Stimulated activated CD8-positive, alpha-beta memory T cell treated with anti-CD3 and anti-CD28 coated beads, Interleukin-4, amount 100 ng/mL, for 24 hours (primary cell): ENCODE data around the gene KMT2E.
"Not testable (repeated sequence)": the region's sequence is repeated elsewhere in the genome, so short reads cannot be mapped to it uniquely, and the experiment has no call there.

ENCODE experiments used
- DNase-seq: peaks from one replicate; pipeline ENCODE4 v3.0.0-alpha.2; 2020; ENCODE audit warnings: low read depth

Gene KMT2E

GRCh38 chr7:105027176-105027853, 13.3 kb downstream of the KMT2E start:
- DNase-seq = no peak

- no peak for DNase-seq
These were observed 14.0 kb downstream of the KMT2E start for GRCh38 chr7:105028004-105028403.

- not testable (repeated sequence) for DNase-seq
These were observed 14.9 kb downstream of the KMT2E start for GRCh38 chr7:105028941-105029340.

- no peak for DNase-seq
These were observed 16.4 kb downstream of the KMT2E start for GRCh38 chr7:105030447-105030846.

- DNase-seq = no peak
These were observed 18.7 kb downstream of the KMT2E start for GRCh38 chr7:105032553-105033214.

DNA sequence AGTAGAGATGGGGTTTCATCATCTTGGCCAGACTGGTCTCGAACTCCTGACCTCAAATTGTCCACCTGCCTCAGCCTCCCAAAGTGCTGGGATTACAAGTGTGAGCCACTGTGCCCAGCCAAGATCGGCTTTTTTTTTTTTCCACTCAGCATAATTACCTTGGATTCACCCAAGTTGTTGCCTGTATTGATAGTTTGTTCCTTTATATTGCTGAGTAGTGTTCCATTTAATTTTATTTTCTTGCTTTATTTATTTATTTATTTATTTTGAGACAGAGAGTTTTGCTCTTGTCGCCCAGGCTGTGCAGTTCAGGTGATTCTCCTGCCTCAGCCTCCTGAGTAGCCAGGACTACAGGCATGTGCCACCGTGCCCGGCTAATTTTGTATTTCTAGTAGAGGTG, 21.3 kb downstream of the KMT2E start:
- DNase-seq = no peak

DNA sequence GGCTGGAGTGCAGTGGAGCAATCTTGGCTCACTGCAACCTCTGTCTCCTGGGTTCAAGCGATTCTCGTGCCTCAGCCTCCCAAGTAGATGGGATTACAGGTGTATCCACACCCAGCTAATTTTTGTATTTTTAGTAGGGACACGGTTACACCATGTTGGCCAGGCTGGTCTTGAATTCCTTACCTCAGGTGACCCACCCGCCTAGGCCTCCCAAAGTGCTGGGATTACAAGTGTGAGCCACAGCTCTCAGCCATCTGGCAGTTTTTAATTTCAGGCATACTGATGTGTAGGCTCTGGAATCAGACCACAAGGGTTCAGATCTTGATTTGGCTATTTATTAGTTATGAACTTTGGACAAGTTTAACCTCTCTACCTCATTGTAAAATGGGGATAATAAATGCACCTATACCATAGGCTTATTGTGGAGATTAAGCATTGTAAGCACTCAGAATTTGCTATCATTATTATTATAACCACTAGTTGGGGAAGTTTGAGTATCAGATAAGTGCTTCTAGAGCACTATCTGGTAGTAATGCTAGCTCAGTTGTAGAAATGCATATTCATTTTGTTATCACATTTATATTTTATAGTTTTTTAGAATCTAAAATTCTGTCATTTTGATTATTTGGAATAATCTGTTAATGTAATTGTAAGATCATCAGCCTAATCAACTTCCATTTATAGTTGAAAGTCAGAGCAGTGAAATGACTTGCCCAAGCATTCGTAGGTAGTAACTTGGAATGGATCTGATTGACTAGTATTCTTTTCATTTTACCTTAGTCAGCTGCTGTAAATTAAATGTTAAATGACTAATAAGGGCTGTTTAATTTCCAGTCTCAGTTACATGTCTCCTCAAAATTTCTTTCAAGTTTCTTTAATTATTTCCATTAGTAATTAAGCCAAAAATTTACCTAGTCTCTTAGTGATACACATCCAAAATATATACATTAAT, 22.5 kb downstream of the KMT2E start:
- no peak for DNase-seq

DNA sequence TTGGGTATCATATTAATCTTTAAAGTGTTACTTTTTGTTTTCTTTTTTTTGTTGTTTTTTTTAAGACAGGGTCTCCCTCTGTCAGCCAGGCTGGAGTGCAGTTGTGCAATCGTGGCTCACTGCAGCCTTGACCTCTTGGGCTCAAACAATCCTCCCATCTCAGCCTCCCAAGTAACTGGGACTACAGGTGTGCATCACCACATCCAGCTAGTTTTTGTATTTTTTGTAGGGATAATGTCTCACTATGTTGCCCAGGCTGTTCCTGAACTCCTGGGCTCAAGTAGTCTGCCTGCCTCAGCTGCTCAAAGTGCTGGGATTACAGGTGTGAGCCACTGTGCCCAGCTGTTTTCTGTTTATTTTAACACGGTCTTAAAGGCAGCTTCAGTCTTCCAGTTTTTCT, 23.3 kb downstream of the KMT2E start:
- DNase-seq = no peak

DNA sequence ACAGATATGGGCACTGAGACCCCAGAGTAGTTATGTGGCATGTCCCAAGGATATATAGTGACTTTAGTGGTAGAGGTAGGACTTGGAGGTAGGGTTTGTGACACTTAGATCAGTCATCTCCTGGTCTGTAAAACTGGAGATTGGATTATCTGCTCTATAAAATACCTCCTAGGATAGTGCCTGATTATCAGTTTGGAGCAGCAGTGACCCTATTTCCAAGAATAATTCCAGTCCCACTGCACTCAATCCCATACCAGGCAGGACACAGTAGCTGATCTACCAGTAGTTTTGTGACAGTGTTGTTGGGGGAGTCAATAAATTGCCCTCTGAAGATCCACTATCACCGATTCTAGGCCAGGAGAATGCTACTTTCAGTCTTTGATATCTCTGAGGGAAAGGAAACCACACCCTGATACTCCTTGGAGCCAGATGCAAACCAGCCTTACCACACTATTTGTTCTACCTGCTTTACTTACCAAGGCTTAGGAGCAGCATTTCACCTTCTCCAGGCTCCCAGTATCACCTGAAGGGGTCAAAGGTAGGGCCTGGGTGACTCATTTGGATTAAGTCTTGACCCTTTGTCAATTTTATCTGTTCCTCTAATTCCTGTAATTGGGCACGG, 30.6 kb downstream of the KMT2E start:
- DNase-seq = no peak

DNA sequence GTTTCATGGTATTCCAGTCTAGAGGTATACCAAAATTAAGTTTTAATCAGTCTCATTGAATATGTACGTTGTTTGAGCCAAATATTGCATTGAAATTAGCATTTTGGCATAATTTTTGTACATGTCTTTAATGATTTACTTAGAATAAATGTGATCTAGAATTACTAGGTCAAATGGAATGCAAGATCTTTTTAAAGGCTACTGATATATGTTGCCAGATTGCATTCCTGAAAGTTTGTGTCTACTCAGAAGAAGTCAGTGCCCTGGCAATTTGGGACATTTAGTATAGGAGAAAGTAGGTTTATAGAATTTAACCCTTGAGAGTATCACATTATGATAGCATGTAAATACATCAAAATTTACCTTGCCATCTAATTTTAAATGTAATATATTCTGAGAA, 32.4 kb downstream of the KMT2E start:
- DNase-seq = no peak

- DNase-seq = no peak
These were observed 33.9 kb downstream of the KMT2E start for GRCh38 chr7:105047932-105048331.

DNA sequence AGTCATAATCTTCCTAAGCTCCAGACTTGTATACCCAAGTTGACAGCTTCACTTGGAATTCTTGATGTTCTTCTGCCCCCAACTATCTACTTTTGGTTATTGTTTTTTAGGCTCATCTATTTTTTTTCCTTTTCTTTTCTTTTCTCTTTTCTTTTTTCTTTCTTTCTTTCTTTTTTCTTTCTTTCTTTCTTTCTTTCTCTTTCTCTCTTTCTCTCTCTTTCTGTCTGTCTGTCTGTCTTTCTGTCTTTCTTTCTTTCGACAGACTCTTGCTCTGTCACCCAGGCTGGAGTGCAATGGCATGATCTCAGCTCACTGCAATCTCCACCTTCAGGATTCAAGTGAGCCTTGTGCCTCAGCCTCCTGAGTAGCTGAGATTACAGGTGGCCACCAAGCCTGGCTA, 36.5 kb downstream of the KMT2E start:
- DNase-seq = no peak

DNA sequence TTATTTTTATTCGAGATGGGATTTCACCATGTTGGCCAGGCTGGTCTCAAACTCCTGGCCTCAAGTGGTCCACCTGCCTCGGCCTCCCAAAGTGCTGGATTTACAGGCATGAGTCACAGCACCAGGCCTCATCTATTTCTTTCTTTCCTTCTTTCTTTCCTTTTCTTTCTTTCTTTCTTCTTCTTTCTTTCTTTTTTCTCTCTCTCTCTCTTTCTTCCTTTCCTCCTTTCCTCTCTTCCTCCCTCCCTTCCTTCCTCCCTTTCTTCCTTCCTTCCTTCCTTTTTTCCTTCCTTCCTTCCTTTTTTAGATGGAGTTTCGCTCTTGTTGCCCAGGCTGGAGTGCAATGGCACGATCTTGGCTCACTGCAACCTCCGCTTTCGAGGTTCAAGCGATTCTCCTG, 36.9 kb downstream of the KMT2E start:
- DNase-seq = not testable (repeated sequence)

DNA sequence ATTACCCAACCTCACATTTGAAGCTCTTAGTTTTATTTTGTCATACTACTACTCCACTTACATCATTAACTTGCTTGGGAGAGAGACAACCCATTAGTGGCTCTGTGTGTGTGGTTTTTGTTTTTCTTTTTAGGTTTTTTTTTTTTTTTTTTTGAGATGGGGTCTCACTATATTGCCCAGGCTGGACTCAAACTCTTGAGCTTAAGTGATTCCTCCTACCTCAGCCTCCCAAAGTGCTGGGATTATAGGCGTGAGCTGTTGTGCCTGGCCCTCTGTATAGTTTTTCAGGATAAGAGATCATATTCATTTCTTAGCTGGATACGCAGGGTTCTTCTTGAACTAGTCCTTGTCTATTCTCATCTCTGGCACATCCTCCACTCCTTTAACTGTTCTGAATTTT, 41.1 kb downstream of the KMT2E start:
- DNase-seq = no peak

GRCh38 chr7:105055621-105056020, 41.6 kb downstream of the KMT2E start:
- no peak for DNase-seq

- no peak for DNase-seq
These were observed 43.5 kb downstream of the KMT2E start for GRCh38 chr7:105057472-105057871.

DNA sequence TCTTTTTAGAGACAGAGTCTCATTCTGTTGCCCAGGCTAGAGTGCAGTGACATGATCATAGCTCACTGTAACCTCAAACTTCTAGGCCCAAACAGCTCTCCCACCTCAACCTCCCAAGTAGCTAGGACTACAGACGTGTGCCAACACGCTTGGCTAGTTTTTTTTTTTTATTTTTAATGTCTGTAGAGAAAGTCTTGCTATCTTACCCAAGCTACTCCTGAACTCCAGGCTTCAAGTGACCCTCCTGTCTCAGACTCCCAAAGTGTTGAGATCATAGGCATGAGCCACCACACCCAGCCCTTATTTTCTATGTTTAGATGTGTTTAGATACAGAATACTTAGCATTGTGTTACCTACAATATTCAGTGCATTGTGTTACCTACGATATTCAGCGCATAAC, 46.4 kb downstream of the KMT2E start:
- no peak for DNase-seq

DNA sequence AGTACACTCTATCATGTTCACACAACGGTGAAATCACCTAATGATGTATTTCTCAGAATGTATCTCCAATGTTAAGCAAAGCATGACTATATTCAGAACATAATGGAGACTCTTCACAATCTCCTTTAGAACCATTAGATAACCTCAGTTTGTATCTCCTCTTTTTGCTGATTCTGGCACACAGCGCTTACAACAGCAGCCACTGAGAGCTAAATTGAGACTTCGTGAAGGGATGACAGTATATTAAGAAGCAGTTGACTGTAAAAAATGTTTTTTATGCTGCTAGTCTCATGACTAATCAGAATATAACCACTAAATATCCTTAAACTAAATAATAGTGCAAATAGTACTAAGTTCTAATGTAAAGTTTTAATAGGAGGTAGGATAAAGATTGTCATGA, 46.9 kb downstream of the KMT2E start:
- DNase-seq = no peak

GRCh38 chr7:105065104-105065503, 51.1 kb downstream of the KMT2E start:
- DNase-seq = no peak

DNA sequence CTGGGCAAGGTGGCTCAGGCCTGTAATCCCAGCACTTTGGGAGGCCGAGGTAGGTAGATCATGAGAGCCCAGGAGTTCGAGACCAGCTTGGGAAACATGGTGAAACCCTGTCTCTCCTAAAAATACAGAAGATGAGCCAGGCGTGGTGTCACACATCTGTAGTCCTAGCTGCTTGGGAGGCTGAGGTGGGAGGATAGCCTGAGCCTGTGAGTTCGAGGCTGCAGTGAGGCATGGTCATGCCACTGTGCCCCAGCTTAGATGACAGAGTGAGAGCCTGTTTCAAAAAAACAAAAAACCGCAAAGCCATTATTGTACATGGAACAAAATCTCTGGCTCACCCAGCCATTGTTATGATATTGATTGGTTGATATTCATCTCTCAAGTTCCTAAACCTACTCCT, 53.7 kb downstream of the KMT2E start:
- no peak for DNase-seq

DNA sequence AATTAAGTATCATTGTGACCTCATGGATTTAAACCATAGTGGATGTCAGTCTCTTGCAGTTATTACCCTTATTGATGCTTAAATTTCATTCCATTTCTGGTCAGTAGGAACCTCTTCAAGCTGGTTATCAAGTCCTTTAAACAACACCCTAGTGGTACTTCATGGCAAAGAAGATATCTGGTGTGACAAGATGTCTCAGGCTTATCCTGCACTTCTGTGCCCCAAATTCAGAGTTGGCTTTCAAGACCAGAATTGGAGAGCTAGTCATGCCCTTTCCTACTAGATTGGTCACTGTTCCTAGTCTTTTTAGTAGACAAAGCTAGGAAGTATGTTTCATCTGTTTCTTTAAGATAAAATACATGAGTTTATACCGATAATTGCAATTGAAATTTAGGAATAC, 54.9 kb downstream of the KMT2E start:
- DNase-seq = no peak

DNA sequence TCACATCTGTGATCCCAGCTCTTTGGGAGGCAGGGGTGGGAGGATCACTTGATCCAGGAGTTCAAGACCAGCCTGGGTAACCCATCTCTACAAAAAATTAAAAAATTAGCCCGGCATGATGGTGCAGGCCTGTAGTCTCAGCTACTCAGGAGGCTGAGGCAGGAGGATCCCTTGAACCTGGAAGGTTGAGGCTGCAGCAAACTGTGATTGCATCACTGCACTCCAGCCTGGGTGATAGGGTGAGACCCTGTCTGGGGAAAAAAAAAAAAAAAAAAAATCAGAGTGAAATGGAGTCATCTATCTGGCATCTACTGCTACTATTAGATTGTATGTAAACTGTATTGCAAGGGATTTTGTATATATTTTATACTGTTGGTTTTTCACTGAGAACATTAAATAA, 59.1 kb downstream of the KMT2E start:
- DNase-seq = no peak
